ENCODE data around the gene PARN. TPM values are rescaled to one million over a fixed set of nuclear protein-coding genes. Genes with fewer than 3 reads are reported as not detected.

The PARN gene
- total and polyA plus RNA-seq, 9 of the 15 experiments (the other 6 are each of a cell fraction or from before 2014, with no cell fraction given) = 9.6 to 51.3 (median 40.4) TPM

GRCh38 chr16:14522671-14523070 lies 107.4 kb downstream of the PARN start (continued):
- TF ChIP-seq CBX8 (IDR thresholded peaks at IDR 0.05; ENCODE audit: borderline replicate concordance, extremely low read depth, low read depth, low read length, poor library complexity, severe bottlenecking) = no peak
- no peak for TF ChIP-seq CBX3 (IDR thresholded peaks at IDR 0.05; ENCODE audit: borderline replicate concordance in 1 of 2, low read length in 2 of 2)
- no peak for TF ChIP-seq ZBTB2 (IDR thresholded peaks at IDR 0.05)

GRCh38 chr16:14520753-14521152 lies 109.3 kb downstream of the PARN start:
- POLR2A ChIA-PET = interaction anchor here (1.2 kb wide), 1 partner anchor 9 kb away, joined by 3 read pairs; no protein-coding TSS in a partner anchor
- intact Hi-C loops (cut with micrococcal nuclease) = loop anchor here (10.0 kb wide), 1 partner anchor 146 kb away; no protein-coding TSS in a partner anchor

More at GRCh38 chr16:14520753-14521152, 109.3 kb downstream of the PARN start:
- TF ChIP-seq ZNF316 (IDR thresholded peaks at IDR 0.05) (no peak), SMARCC2 (IDR thresholded peaks at IDR 0.05; ENCODE audit: low read depth) (no peak), ILF3 (IDR thresholded peaks at IDR 0.05; ENCODE audit: borderline replicate concordance) (no peak), HDGF (IDR thresholded peaks at IDR 0.05) (no peak), ZNF408 (CRISPR knock-in tag; IDR thresholded peaks at IDR 0.05; ENCODE audit: low read depth) (no peak), ARID3A (IDR thresholded peaks at IDR 0.05; ENCODE audit: borderline replicate concordance, low read depth, low read length) (no peak)
- Histone ChIP-seq H3K9me3 (replicated peaks; ENCODE audit: control insufficient read depth, insufficient read depth, low read depth, low read length) (no peaks in the 10 kb centered on the region), H2AFZ (ENCODE audit: low read depth, low read length) (no peak overlapping the region), H3K36me3 (ENCODE audit: control insufficient read depth, insufficient read depth, low read length) (no peaks in the 10 kb centered on the region), H3K4me2 (ENCODE audit: insufficient read depth, low read length) (no peak overlapping the region), H3K4me1 (replicated peaks in 1 of 2; ENCODE audit: control insufficient read depth in 2 of 2, insufficient read depth in 2 of 2, low read length in 2 of 2) (no peaks in the 10 kb centered on the region), H3K27me3 (ENCODE audit: control insufficient read depth in 2 of 2, insufficient read depth in 2 of 2, low read length in 2 of 2) (no peaks in the 10 kb centered on the region), H3K27ac (ENCODE audit: extremely low read depth, low read depth, low read length) (no peak overlapping the region), H3K79me2 (ENCODE audit: control insufficient read depth, insufficient read depth, low read length) (no peaks in the 10 kb centered on the region), H3K9me1 (ENCODE audit: control insufficient read depth, insufficient read depth, low read length) (no peaks in the 10 kb centered on the region), H4K20me1 (replicated peaks; ENCODE audit: control insufficient read depth, insufficient read depth, low read length) (no peaks in the 10 kb centered on the region), H3K9ac (ENCODE audit: insufficient read depth in 1 of 2, low read depth in 2 of 2, low read length in 2 of 2) (no peak overlapping the region), H3K4me3 (no peak overlapping the region)
- CTCF ChIA-PET (ENCODE audit: low intra/inter-chr PET ratio) = no interaction called here
- DNase-seq (ENCODE audit: extremely low read depth in 1 of 4, low spot score in 3 of 4) (no peak), FAIRE-seq (no peak), ATAC-seq (no peak)
- 64% methylated on average over 2 of the region's 2 CpGs for WGBS (ENCODE audit: insufficient coverage, low coverage, missing lambda C conversion rate)
- no TSS peak for BruUV-seq (replicated peaks)
- in situ Hi-C loops (cut with MboI) = loop anchor here (10.0 kb wide), 1 partner anchor 596 kb away; the partner anchor contains the start of gene ERCC4

Data from K562 (cell line).